PFSK-1 (cell line): Measurements from ENCODE around the gene EEFSEC.

ENCODE experiments used
- FOXP2 ChIP-seq: optimal IDR thresholded peaks from 2 replicates; pipeline ENCODE3; 2011; ENCODE audit warnings: borderline replicate concordance, control low read depth, inconsistent platforms; ENCODE audit not compliant: insufficient read depth; ENCODE audit errors: extremely low read length, extremely low read depth
- POLR2AphosphoS5 ChIP-seq: IDR thresholded peaks from 2 replicates; pipeline ENCODE4 v1.6.1; 2012; ENCODE audit warnings: low read depth, mild to moderate bottlenecking, control low read depth, low read length, moderate library complexity
- REST ChIP-seq, 2 experiments: IDR thresholded peaks; 2 replicates each; pipeline versions ENCODE4 v1.6.1 to v1.8.0; 2011 to 2012; ENCODE audit warnings: low read depth in 2 of 2, low read length in 2 of 2, control low read depth in 1 of 2, inconsistent platforms in 1 of 2, mild to moderate bottlenecking in 1 of 2, moderate library complexity in 1 of 2; ENCODE audit not compliant: insufficient read depth in 1 of 2
- SIN3A ChIP-seq: IDR thresholded peaks from 2 replicates; pipeline ENCODE4 v1.6.1; 2012; ENCODE audit warnings: mild to moderate bottlenecking, low read length, moderate library complexity, borderline replicate concordance; ENCODE audit not compliant: insufficient read depth
- TAF1 ChIP-seq: IDR thresholded peaks from 2 replicates; pipeline ENCODE4 v1.6.1; 2012; ENCODE audit warnings: low read length, control low read depth, borderline replicate concordance; ENCODE audit not compliant: insufficient read depth

EEFSEC gene

GRCh38 chr3:128452678-128453275, 299.5 kb downstream of the EEFSEC start:
- no peak for TF ChIP-seq REST (IDR thresholded peaks at IDR 0.05; ENCODE audit: insufficient read depth in 1 of 2, low read depth in 2 of 2, low read length in 2 of 2)
- no peak for TF ChIP-seq POLR2AphosphoS5
- TF ChIP-seq FOXP2: no peak
- TF ChIP-seq TAF1: no peak
- no peak for TF ChIP-seq SIN3A

GRCh38 chr3:128453501-128454309, 300.4 kb downstream of the EEFSEC start:
- TF ChIP-seq FOXP2: no peak

- no peak for TF ChIP-seq POLR2AphosphoS5
- no peak for TF ChIP-seq REST (IDR thresholded peaks at IDR 0.05; ENCODE audit: insufficient read depth in 1 of 2, low read depth in 2 of 2, low read length in 2 of 2)
- no peak for TF ChIP-seq SIN3A
- no peak for TF ChIP-seq FOXP2
- TF ChIP-seq TAF1: no peak
Observed at GRCh38 chr3:128454310-128454618, 301.0 kb downstream of the EEFSEC start.

- TF ChIP-seq REST (IDR thresholded peaks at IDR 0.05; ENCODE audit: insufficient read depth in 1 of 2, low read depth in 2 of 2, low read length in 2 of 2) (no peak), SIN3A (no peak), TAF1 (no peak), FOXP2 (no peak), POLR2AphosphoS5 (no peak)
Observed at GRCh38 chr3:128455116-128455515, 301.8 kb downstream of the EEFSEC start.

- TF ChIP-seq SIN3A (no peak), TAF1 (no peak), POLR2AphosphoS5 (no peak), REST (IDR thresholded peaks at IDR 0.05; ENCODE audit: insufficient read depth in 1 of 2, low read depth in 2 of 2, low read length in 2 of 2) (no peak), FOXP2 (no peak)
Observed at GRCh38 chr3:128455786-128456748, 302.8 kb downstream of the EEFSEC start.
